HG02610 (cell line): Measurements from ENCODE around the gene KIZ.

ENCODE experiments used
- ATAC-seq: cut with Tn5 transposase; IDR thresholded peaks from one replicate; pipeline ENCODE4 v1.9.1; 2021; ENCODE audit warnings: mild to moderate bottlenecking, moderate library complexity; ENCODE audit not compliant: unreplicated experiment

Gene KIZ

GRCh38 chr20:21257192-21257591 lies 131.3 kb downstream of the KIZ start:
- ATAC-seq, result no peak

- ATAC-seq, result no peak
Observed at GRCh38 chr20:21258411-21258810, 132.5 kb downstream of the KIZ start.

GRCh38 chr20:21259346-21259745 lies 133.5 kb downstream of the KIZ start:
- ATAC-seq, result no peak

- ATAC-seq, result no peak
Observed at GRCh38 chr20:21262812-21263211, 136.9 kb downstream of the KIZ start.

GRCh38 chr20:21265261-21266190 lies 139.6 kb downstream of the KIZ start:
- ATAC-seq, result no peak

- no peak for ATAC-seq
Observed at GRCh38 chr20:21266191-21266536, 140.3 kb downstream of the KIZ start.

GRCh38 chr20:21269772-21270171 lies 143.9 kb downstream of the KIZ start:
- ATAC-seq, result peak; percentile 54

GRCh38 chr20:21270806-21271205 lies 144.9 kb downstream of the KIZ start:
- ATAC-seq, result no peak

GRCh38 chr20:21272279-21272678 lies 146.4 kb downstream of the KIZ start:
- peak; percentile 53 for ATAC-seq

- peak; percentile 40 for ATAC-seq
Observed at GRCh38 chr20:21272679-21273078, 146.8 kb downstream of the KIZ start.

GRCh38 chr20:21273755-21274386 lies 148.0 kb downstream of the KIZ start:
- no peak for ATAC-seq

- ATAC-seq, result no peak
Observed at GRCh38 chr20:21278829-21279228, 152.9 kb downstream of the KIZ start.

GRCh38 chr20:21279706-21280521 lies 154.0 kb downstream of the KIZ start:
- no peak for ATAC-seq

- peak; percentile 40 for ATAC-seq
Observed at GRCh38 chr20:21280522-21281016, 154.7 kb downstream of the KIZ start.

GRCh38 chr20:21286775-21287174 lies 160.9 kb downstream of the KIZ start:
- no peak for ATAC-seq

GRCh38 chr20:21288587-21289370 lies 162.9 kb downstream of the KIZ start:
- ATAC-seq, result no peak

GRCh38 chr20:21289651-21290050 lies 163.8 kb downstream of the KIZ start:
- ATAC-seq, result no peak

- no peak for ATAC-seq
Observed at GRCh38 chr20:21291026-21291425, 165.1 kb downstream of the KIZ start.

GRCh38 chr20:21294755-21295154 lies 168.9 kb downstream of the KIZ start:
- no peak for ATAC-seq
